Prostate gland (tissue), 2 donors: ENCODE data around the gene INO80C. TPM values are rescaled to one million over a fixed set of nuclear protein-coding genes. Genes with fewer than 3 reads are reported as not detected.
"Not testable (repeated sequence)": the region's sequence is repeated elsewhere in the genome, so short reads cannot be mapped to it uniquely, and the experiment has no call there.

Experiments used
- DNase-seq: peaks from one replicate; pipeline ENCODE4 v3.0.0-alpha.2; 2019; ENCODE audit warnings: low spot score
- H3K27ac ChIP-seq, 2 donors: fragments of 200-600 bp; sonication (generic); 2 replicates each; pipeline ENCODE4 v1.5.1; 2017 to 2019
- H3K27me3 ChIP-seq: fragments of 200-600 bp; sonication (generic); replicated peaks from 2 replicates; pipeline ENCODE4 v1.5.1; 2019; ENCODE audit not compliant: insufficient read depth
- H3K36me3 ChIP-seq, 2 donors: fragments of 200-600 bp; sonication (generic); 1 replicate in 1 of 2; 2 replicates in 1 of 2; pipeline versions ENCODE4 v1.5.1 to v1.8.1; 2017 to 2019
- H3K4me1 ChIP-seq: fragments of 200-600 bp; sonication (generic); replicated peaks from 2 replicates; pipeline ENCODE4 v1.5.1; 2019
- H3K4me3 ChIP-seq, 2 donors: fragments of 200-600 bp; sonication (generic); 2 replicates each; pipeline ENCODE4 v1.5.1; 2017 to 2019
- H3K9me3 ChIP-seq: fragments of 200-600 bp; sonication (generic); 2 replicates; pipeline ENCODE4 v1.5.1; 2017
- POLR2A ChIP-seq: fragments of 450-650 bp; IDR thresholded peaks from one replicate; pipeline ENCODE4 v1.6.1; 2016; ENCODE audit warnings: antibody characterized with exemption, mild to moderate bottlenecking
- POLR2AphosphoS5 ChIP-seq: sonication (generic); formaldehyde crosslinking; IDR thresholded peaks from one replicate; pipeline ENCODE4 v1.6.1; 2017; ENCODE audit warnings: antibody characterized with exemption
- WGBS: methylation state at CpG from one replicate; pipeline ENCODE4 v1.1.5; 2018; 5-methylcytosine and 5-hydroxymethylcytosine counted together
- intact Hi-C: fragments of 100-400 bp; cut with DNase I; formaldehyde crosslinking; loops from one replicate; pipeline ENCODE4 v1.14.2; 2022
- total RNA-seq, 2 donors: library from RNA; depleted of rRNA; stranded (reverse); fragments of >200 nt; gene quantifications; one replicate each; pipeline ENCODE4 v1.1.0, GENCODE V29; 2016
- TF ChIP-seq, protein P1 (sequence below), 4 experiments: fragments of 200-600 bp in 2 of 4; fragments of 450-650 bp in 2 of 4; sonication (generic) in 2 of 4; IDR thresholded peaks; 1 replicate in 3 of 4; 2 replicates in 1 of 4; pipeline ENCODE4 v1.5.1; 2016 to 2019; ENCODE audit warnings: antibody characterized with exemption in 4 of 4, mild to moderate bottlenecking in 2 of 4, moderate library complexity in 2 of 4

Gene INO80C
- total RNA-seq, 2 donors from 2014 or later: 5.0 to 26.4 TPM

DNA sequence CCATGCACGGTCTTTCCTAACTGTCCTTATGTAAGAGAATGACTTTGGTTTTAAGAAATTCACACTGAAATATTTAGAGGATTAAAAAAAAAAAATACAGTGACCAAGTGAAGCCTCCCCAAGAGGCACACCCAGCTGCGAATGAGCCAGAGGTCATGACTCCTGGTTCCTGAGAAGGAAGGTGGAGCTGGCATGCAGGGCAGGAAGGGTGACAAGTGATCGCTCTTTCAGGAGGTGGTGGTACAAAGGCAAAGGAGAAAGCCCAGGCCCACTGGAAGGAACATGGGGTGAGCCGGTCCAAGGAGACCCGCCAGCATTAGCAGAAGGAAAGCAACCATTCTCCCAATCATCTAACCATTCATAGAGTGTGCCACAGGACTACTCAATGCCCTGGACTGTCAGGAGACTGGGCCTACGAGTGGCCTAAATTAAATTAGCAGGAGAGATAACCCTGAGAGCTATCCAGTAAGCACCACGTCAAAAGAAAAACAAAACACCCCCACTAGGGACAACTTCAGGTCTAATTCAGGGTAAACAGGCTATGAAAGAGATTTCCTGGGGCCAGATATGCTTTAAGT, 7.8 kb downstream of the INO80C start:
- no peaks in the 10 kb centered on the region for H3K36me3 ChIP-seq
- no peak for DNase-seq
- 92% methylated on average over 7 of the region's 7 CpGs for WGBS

DNA sequence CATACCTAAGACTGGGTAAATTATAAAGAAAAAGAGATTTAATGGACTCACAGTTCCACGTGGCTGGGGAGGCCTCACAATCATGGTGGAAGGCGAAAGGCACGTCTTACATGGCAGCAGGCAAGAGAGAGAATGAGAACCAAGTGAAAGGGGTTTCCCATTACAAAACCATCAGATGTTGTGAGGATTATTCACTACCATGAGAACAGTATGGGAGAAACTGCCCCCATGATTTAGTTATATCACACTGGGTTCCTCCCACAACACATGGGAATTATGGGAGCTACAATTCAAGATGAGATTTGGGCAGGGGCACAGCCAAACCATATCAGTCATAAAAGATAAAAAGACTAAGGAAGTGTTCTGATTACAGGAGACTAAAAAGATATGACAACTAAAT, 8.5 kb downstream of the INO80C start:
- H3K27ac ChIP-seq, H3K4me3 ChIP-seq, DNase-seq, H3K27me3 ChIP-seq, H3K9me3 ChIP-seq, H3K4me1 ChIP-seq, intact Hi-C loops, H3K36me3 ChIP-seq: not testable (repeated sequence)
- WGBS: 94% methylated on average over 3 of the region's 3 CpGs

More for the DNA sequence above, 7.8 kb downstream of the INO80C start:
- H3K4me1 ChIP-seq: no peaks in the 10 kb centered on the region
- no peaks in the 10 kb centered on the region for H3K27me3 ChIP-seq
- TF ChIP-seq, protein P1, sequence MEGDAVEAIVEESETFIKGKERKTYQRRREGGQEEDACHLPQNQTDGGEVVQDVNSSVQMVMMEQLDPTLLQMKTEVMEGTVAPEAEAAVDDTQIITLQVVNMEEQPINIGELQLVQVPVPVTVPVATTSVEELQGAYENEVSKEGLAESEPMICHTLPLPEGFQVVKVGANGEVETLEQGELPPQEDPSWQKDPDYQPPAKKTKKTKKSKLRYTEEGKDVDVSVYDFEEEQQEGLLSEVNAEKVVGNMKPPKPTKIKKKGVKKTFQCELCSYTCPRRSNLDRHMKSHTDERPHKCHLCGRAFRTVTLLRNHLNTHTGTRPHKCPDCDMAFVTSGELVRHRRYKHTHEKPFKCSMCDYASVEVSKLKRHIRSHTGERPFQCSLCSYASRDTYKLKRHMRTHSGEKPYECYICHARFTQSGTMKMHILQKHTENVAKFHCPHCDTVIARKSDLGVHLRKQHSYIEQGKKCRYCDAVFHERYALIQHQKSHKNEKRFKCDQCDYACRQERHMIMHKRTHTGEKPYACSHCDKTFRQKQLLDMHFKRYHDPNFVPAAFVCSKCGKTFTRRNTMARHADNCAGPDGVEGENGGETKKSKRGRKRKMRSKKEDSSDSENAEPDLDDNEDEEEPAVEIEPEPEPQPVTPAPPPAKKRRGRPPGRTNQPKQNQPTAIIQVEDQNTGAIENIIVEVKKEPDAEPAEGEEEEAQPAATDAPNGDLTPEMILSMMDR (IDR thresholded peaks at IDR 0.05): no peak
- no peak for TF ChIP-seq POLR2A
- no peak for TF ChIP-seq POLR2AphosphoS5
- no peak overlapping the region for H3K4me3 ChIP-seq
- no peak overlapping the region for H3K27ac ChIP-seq
- intact Hi-C loops: no loop called here
- H3K9me3 ChIP-seq: no peaks in the 10 kb centered on the region

DNA sequence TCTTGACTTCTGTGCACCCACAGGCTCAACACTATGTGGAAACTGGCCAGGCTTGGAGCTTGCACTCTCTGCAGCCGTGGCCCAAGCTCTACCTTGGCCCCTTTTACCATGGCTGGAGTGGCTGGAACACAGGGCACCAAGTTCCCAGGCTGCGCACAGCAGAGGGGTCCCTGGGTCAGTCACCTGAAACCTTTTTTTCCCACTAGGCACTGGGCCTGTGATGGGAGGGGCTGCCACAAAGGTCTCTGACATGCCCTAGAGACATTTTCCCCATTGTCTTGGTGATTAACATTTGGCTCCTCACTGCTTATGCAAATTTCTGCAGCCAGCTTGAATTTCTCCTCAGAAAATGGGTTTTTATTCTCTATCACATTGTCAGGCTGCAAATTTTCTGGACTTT, 9.4 kb downstream of the INO80C start:
- H3K27ac ChIP-seq, H3K4me1 ChIP-seq, H3K9me3 ChIP-seq, H3K4me3 ChIP-seq, H3K36me3 ChIP-seq, H3K27me3 ChIP-seq, intact Hi-C loops, DNase-seq: not testable (repeated sequence)
- 93% methylated on average over 2 of the region's 2 CpGs for WGBS

DNA sequence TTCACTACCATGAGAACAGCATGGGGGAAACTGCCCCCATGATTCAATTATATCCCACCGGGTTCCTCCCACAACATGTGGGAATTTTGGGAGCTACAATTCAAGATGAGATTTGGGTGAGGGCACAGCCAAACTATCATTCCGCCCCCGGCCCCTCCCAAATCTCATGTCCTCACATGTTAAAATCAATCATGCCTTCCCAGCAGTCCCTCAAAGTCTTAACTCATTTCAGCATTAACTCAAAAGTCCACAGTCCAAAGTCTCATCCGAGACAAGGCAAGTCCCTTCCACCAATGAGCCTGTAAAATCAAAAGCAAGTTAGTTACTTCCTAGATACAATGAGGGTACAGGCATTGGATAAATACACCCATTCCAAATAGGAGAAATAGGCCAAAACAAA, 10.2 kb downstream of the INO80C start:
- 94% methylated on average over 4 of the region's 4 CpGs for WGBS
- intact Hi-C loops, H3K4me1 ChIP-seq, H3K4me3 ChIP-seq, H3K27ac ChIP-seq, H3K9me3 ChIP-seq, DNase-seq, H3K36me3 ChIP-seq, H3K27me3 ChIP-seq: not testable (repeated sequence)

DNA sequence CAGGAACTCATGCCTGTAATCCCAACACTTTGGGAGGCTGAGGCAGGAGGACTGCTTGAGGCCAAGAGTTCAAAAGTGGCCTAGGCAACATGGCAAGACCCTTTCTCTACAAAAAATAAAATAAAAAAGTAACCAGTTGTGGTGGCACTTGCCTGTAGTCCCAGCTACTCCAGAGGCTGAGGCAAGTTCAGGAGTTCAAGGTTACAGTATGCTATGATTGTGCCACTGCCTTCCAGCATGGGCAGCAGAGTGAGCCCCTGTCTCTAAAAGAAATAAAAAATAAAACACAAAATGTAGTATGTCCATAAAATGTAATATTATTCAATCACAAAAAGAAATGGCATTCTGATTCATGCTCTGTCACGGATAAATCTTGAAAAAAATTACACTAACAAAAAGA, 11.9 kb downstream of the INO80C start:
- intact Hi-C loops: no loop called here
- H3K36me3 ChIP-seq: no peaks in the 10 kb centered on the region
- H3K4me1 ChIP-seq: no peaks in the 10 kb centered on the region
- no peak overlapping the region for H3K4me3 ChIP-seq
- no peaks in the 10 kb centered on the region for H3K9me3 ChIP-seq
- no peak for DNase-seq
- H3K27me3 ChIP-seq: no peaks in the 10 kb centered on the region
- TF ChIP-seq, protein P1 (IDR thresholded peaks at IDR 0.05): no peak
- TF ChIP-seq POLR2A (no peak), POLR2AphosphoS5 (no peak)
- H3K27ac ChIP-seq: no peak overlapping the region
- WGBS: 94% methylated on average over 1 of the region's 1 CpG

DNA sequence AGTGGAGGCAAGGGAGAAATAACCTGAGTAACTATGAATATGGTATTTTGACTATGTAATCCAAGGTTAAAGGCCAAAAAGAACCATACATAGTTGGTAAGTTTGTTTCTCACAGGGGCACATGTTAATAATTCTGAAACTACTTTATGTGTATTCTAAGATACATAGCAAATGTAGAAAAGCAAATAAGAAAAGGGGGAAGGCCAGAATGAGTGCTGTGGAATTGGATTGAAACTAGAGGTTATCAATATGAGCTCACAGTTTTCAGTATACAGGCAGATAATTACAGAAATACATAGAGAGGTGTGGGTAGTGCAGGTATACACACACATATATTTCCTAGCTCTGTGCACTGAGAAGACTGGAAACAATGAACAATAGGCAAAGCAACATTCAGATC, 13.7 kb downstream of the INO80C start:
- H3K36me3 ChIP-seq: no peaks in the 10 kb centered on the region
- intact Hi-C loops: no loop called here
- no peak overlapping the region for H3K27ac ChIP-seq
- H3K4me3 ChIP-seq: no peak overlapping the region
- TF ChIP-seq POLR2A: no peak
- TF ChIP-seq POLR2AphosphoS5: no peak
- TF ChIP-seq, protein P1 (IDR thresholded peaks at IDR 0.05): no peak
- no peaks in the 10 kb centered on the region for H3K27me3 ChIP-seq
- H3K4me1 ChIP-seq: no peaks in the 10 kb centered on the region
- no peak for DNase-seq
- no peaks in the 10 kb centered on the region for H3K9me3 ChIP-seq
